Left hindlimb (tissue), 1 donor: ENCODE data around the gene RELA.
"Not testable (repeated sequence)": the region's sequence is repeated elsewhere in the genome, so short reads cannot be mapped to it uniquely, and the experiment has no call there.

Source experiments
- DNase-seq: peaks from one replicate; pipeline ENCODE4 v3.0.0-alpha.2; 2018

The RELA gene

DNA sequence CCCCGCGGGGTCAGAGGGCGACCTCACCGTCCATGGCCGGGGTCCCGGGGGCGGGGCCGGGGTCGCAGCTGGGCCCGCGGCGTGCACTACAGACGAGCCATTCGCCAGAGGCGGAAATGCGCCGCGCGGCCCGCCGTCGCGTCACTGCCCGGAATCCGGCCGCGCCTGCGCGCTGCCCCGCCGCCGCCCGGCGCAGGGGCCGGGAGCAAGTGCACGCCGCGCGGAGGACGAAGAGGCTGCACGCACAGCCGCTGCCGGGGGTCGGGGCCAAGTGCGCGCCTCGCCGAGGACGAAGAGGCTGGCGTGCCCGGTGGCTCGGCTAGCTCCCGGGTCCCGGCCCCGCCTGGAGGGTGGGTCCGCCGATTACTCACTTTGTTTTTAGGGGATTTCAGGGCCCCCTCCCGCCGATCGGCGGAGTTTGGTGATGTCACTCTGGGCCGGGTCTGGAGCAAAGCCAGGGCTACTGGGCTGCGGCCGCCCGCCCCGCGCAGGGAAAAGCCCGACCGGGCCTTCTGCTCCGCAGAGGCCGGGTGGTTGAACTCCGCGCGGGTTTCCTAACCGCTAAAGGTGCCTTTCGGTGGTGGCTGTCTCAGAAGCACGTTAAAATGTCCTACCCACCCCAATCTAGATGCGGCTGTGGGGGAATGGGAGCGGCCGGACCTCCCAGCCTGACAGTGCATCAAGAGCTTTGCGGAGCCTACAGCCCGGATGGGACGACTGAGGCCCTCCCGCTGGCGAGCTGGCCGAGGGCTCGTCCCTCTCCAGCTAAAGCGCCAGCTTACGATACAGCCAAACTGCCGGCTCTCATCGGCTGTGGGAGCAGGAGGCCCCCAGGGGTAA lies at the start of gene RELA:
Gene RELA (minus strand): TSS at position 118 of the 840 bp plus-strand sequence. CDS start 84 bp downstream, at position 34.
- DNase-seq = peak; percentile 97

DNA sequence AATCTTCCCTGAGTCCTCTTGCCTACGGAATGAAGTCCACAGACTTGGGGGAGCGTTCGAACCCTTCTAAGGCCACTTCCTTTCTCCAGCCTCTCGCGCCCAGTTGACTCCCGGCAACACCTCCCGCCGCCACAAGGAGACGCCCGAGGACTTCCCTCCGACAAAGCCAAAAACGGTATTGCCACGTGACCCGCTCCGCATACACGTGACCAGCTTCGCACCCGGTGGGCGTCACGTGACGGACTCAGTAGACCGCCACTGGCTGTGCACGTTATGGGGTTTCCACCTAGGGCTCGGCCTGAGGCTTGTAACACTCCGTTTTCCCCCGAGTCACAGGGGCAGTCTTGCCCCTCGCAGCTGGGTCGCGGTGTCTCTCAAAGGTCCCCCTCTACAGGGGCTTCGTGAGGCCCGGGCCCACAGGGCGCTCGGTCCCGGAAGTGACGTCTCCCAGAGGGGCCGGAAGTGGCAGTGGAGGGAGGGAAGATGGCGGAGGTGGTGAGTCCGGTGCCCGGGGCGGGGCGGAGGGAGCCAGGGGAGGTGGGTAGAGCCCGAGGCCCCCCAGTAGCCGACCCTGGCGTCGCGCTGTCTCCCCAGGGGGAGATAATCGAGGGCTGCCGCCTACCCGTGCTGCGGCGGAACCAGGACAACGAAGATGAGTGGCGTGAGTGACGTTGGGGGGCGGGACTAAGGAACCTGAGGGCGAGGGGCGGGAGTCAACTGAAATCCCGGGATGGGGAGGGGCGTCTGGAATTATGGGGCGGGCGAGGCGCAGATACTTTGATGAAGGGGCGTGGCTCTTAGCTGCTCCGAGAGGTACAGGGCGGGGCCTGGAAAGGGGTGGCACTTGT lies 49.3 kb upstream of the RELA start, which contains the start of gene KAT5:
Gene KAT5 (plus strand): TSS at position 468 of the 848 bp plus-strand sequence. CDS start 16 bp downstream, at position 484.
- DNase-seq = peak; percentile 99

DNA sequence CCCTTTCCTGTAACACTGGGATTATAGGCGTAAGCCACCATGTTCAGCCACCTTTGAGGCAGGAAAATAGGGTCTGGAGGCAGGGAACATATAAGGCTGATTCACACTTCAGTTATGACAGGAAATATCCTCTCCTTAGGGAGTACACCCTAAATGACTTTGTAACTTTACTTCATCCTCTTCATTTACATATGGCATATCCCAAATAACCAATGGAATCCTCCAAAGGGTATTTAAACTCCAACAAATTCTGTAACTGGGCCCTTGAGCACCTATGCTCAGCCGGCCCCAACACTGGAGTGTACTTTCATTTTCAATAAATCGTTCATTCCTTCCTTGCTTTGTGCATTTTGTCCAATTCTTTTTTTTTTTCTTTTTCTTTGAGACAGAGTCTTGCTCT lies 47.7 kb upstream of the RELA start:
- no peak for DNase-seq

DNA sequence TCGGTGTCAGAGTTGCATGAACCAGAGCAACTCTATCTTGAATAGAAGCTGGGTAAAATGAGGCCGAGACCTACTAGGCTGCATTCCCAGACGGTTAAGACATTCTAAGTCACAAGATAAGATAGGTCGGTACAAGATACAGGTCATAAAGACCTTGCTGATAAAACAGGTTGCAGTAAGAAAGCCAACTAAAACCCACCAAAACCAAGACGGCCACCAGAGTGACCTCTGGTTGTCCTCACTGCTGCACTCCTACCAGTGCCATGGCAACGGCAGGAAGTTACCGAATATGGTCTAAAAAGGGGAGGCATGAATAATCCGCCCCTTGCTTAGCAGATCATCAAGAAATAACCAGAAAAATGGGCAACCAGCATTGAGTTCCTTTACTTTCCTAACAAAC lies 46.9 kb upstream of the RELA start:
- no peak for DNase-seq

DNA sequence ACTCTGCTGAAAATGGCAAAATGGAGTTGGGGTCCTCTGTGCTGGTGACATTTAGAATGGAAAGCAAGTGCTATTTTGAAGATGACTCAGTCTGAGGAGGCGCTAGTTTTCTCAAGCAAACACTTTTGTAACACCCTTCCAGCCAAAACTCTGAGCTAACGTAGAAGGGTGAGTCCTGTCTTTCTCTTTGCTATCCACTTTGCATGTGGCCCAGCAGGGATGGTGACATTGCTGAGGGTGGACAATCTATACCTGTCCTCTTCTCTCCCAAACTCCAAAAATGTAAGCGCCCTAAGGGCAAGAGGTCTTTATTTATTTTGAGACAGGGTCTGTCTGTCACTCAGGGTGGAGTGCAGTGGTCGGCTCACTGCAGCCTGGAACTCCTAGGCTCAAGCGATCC lies 45.7 kb upstream of the RELA start:
- no peak for DNase-seq

DNA sequence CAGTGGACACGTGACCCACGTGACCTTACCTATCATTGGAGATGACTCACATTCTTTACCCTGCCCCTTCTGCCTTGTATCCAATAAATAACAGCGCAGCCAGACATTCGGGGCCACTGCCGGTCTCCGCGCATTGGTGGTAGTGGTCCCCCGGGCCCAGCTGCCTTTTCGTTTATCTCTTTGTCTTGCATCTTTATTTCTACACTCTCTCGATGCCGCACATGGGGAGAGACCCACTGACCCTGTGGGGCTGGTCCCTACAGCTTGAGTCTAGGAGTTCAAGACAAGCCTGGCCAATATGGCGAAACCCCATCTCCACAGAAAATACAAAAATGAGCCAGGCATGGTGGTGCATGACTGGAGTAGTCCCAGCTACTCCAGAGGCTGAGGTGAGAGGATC lies 44.3 kb upstream of the RELA start:
- DNase-seq = not testable (repeated sequence)

DNA sequence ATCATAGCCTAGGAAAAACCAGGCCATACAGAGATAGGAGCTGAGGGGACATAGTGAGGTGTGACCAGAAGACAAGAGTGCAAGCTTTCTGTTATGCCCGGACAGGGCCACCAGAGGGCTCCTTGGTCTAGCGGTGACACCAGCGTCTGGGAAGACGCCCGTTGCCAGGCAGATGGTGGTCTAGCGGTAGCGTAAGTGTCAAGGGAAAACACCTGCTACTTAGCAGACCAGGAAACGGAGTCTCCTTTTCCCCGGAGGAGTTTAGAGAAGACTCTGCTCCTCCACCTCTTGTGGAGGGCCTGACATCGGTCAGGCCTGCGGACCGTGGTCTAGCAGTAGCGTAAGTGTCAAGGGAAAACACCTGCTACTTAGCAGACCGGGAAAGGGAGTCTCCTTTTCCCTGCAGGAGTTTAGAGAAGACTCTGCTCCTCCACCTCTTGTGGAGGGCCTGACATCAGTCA lies 43.6 kb upstream of the RELA start:
- peak; percentile 58 for DNase-seq

DNA sequence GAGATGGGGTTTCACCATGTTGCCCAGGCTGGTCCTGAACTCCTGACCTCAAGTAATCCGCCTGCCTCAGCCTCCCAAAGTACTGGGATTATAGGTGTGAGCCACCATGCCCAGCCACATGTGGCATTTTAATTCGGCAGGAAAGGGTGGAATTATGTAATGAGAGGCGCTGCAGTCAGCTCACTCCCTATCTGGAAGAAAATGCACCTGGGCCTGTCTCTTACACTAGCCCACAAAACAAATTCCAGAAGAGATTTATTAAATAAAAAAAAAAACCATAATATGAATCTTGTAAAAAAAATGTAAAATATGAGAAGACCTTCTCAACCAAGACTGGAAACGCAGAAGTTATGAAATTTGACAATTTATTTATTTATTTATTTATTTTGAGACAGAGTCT lies 41.1 kb upstream of the RELA start:
- no peak for DNase-seq

DNA sequence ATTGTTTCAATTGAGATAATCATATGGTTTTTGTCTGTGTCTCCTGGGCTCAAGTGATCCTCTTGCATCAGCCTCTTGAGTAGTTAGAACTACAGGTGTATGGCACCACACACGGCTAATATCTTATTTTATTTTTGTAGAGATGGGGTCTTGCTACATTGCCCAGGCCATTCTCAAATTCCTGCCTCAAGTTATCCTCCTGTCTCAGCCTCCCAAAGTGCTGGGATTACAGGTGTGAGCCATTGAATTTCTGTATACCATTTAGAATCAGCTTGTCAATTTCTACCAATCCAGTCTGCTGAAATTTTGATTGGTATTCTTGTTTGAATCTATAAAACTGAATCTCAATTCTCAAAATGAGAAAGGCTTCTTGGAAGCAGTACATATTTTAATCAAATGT lies 39.0 kb upstream of the RELA start:
- no peak for DNase-seq

DNA sequence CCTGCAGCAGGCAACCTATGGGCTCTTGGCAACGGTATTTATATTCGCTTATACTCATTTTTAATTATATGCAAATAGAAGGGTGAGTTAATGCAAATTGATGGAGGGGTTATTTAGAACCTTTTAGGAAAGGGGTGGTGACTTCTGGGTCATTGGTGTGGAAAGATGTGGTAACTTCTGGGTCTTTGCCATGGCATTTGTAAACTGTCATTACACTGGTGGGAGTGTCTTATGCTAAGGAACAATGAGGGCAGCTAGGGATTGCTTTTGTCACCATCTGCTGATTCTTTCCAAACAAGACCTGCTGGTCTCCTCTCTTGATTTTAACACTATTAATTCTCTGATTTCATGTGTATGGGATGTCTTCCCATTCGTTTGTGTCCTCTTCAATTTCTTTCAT lies 37.7 kb upstream of the RELA start:
- no peak for DNase-seq

DNA sequence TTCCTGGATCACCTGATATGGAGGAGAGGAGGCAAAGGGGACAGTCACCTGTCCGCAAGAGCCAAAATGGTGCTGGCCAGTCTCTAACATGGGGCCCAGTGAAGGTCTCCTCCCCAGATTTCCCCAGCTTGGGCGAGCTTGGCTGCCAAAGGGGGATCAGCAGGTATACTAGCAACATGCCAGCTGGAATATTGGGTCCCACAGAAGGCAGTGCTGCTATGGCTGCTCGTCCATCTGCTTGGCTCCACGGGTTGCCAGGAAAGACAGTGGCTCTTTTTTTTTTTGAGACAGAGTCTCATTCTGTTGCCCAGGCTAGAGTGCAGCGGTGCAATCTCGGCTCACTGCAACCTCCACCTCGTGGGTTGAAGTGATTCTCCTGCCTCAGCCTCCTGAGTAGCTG lies 36.6 kb upstream of the RELA start:
- DNase-seq = no peak

DNA sequence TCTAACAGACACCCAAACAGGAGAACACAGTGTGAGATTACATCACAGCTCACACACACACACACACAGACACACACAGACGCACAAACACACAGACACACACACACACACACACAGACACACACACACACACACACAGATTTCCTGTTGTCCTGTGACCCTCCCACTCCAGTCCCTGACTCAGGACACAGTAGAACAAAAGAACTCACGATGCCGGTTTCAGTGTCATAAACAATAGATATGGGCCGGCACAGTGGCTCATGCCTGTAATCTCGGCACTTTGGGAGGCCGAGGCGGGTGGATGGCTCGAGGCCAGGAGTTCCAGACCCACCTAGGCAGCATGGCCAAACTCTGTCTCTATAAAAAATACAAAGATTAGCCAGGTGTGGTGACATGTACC lies 35.5 kb upstream of the RELA start:
- no peak for DNase-seq

DNA sequence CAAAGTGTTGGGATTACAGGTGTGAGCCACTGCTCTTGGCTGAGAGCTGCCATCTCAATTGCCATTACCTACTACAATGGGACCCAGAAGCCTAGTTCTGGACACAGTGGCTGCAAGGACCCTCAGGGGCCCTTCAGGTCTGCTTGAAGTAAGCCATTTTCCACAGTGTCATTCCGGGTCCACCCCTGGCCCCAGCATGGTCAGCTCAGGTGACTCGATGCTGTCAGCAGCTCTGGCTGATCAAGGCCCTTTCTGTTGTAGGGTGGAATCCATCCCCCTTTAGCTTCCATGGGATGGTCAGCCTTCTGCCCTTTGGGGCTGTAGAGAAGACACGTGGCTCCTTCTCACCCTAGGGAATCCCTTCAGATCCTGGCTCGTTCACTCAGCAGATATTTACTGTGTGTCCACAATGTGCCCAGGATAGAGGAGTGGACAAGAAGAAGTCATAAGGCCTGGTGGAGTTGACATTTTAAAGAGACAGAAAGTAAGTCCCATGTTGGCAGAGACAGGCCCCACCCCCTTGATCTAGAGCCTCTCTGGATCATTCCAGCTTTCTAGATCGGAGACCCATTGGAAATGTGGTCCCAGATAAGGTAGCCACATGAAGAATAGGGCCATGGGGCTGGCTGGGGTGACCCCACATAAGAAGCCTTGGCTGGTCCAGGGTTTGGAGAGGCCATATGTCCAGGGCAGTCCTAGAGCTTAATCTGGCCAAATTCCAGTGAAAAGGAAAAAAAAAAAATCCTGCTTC lies 34.3 kb upstream of the RELA start:
- DNase-seq = no peak

DNA sequence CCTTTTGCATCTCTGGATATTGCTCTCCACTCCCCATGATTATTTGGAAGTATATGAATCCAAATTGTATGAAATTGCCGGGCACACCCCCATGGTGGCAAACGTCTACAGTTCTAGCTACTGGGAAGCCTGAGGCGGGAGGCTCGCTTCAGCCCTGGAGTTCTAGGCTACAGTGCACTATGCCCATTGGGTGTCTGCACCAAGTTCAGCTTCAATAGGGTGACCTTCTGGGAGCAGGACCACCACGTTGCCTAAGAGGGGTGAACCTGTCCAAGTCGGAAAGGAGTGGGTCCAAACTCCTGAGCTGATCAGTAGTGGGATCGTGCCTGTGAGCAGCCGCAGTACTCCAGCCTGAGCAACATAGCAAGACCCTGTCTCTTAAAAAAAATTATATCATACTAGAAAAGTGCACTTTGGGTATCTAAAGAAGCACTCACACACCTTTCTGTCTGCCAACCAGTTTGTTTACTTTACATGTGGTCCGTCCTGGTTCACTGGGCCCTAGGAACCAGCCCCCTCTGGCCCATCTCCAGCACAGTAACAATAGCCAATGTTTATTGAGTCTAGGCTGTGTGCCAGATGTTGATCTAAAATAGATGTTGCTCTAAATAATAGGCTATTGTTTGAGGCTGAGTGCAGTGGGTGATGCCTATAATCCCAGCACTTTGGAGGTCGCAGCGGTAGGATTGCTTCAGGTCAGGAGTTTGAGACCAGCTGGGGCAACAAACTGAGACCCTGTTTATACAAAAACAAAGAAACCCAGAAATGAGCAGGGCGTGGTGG lies 32.9 kb upstream of the RELA start:
- DNase-seq = no peak

DNA sequence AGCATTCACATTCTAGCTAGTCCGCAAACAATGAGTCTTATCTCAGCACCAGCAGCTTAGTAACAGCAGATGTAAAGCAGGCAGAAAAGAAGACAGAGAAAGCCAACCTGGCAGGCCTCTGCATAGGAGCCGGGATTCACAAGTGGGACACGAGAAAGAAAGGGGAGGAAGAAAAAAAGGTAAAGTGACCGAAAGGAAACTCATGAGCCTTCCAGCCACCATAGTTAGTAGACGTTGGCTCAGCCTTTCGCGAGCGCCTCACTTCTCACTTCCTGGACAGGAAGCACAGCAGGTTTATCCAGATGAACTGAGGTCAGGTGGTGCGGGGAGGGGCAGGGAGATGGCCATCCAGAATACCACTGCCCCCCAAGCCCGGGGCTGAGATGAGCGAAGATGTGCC lies 29.7 kb upstream of the RELA start:
- DNase-seq = no peak

DNA sequence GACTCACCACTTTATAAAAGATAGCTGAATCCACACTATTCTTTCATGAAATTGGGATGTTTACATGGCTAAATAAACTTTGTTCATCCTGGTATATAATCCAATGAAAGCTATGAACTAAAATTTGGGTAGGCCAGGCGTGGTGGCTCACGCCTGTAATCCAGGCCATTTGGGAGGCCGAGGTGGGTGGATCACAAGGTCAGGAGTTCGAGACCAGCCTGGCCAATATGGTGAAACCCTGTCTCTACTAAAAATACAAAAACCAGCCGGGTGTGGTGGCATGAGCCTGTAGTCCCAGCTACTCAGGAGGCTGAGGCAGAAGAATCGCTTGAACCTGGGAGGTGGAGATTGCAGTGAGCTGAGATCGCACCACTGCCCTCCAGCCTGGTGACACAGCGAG lies 29.1 kb upstream of the RELA start:
- not testable (repeated sequence) for DNase-seq

DNA sequence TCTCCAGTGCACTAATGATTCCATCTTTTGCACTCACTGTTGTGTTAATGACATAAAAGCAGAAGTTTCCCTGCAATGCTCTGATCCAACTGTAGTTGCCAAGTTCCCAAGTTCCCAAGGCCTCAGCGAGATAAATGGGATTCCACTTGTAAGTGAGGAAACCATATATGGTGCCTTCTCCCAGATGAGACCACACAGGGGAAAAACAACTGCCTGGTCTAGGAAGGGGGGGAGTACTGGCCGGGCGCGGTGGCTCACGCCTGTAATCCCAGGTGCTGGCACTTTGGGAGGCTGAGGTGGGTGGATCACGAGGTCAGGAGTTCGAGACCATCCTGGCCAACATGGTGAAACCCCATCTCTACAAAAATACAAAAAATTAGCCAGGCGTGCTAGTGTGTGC lies 23.3 kb upstream of the RELA start:
- DNase-seq = no peak

DNA sequence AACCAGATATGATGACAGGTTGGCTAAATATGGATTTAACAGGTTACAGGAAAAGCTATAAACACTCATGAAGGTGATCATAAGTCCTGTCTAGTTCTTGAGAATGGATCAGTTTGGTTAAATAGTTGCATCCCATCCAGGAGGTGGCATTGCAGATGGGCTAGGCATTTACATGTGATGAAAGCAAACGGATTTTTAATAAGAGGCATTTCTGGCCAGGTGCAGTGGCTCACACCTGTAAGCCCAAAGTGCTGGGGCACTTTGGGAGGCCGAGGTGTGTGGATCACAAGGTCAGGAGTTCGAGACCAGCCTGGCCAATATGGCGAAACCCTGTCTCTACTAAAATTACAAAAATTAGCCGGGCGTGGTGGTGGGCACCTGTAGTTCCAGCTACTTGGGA lies 20.8 kb upstream of the RELA start:
- DNase-seq = not testable (repeated sequence)

DNA sequence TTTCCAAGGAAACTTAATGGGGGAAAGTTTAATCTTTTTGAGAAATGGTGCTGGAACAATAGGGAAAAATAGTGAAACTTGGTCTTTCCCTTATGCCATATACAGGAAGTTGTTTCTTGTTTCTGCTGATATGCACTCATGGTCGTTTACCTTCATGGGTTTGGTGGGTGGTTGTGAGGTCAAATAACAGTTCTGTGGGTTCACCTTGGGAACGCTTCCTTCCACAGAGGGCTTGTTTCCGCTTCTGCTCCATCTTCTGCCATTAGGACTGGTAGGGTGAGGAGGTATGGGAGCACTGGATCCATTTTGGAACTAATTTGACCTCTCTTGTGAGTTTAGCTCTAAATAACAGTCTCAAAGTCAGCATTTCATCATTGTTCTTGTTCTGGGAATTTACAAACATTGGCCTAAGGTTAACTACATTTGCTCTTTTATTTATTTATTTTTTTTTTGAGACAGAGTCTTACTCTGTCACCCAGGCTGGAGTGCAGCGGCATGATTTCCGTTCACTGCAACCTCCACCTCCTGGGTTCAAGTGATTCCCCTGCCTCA lies 17.6 kb upstream of the RELA start:
- DNase-seq = no peak

DNA sequence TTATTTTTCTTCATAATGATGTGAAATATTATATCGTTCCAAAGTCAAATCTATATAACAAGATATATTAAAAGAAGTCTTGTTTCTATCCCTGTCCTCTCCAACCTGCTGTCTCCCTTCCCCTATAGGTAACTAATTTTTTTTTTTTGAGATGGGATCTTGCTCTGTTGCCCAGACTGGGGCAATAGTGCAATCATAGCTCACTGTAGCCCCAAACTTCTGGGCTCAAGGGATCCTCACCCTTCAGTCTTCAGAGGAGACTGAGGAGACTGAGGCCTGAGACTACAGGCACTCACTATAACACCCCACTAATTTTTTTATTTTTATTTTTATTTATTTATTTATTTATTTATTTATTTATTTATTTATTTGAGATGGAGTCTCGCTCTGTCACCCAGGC lies 10.3 kb upstream of the RELA start:
- no peak for DNase-seq

DNA sequence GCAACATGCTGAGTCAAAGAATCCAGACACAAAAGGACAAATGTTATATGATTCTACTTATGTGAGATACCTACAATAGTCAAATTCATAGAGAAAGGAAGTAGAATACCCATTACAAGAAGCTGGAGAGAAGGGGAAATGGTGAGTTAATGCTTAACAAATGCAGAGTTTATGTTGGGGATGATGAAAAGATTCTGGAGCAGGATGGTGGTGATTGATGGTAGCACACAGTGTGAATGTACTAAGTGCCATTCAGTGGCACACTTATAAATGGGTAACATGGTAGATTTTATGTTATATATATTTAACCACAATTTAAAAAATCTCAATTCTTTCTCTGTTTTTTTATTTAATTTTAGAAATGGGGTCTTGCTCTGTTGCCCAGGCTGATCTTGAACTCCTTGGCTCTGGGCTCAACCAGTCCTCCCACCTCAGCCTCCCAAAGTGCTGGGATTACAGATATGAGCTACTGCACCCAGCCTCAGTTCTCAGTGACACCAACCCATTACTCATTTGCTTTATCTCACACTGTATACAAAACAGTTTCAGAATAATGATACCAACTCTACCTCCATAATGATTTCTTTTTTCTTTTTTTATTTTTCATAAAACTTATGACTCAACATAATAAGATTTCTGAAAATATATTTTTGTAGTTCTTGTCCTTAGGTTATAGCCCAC lies 9.6 kb upstream of the RELA start:
- DNase-seq = no peak
